K562 (cell line): ENCODE measurements around the gene HS6ST1. TPM values are rescaled to one million over a fixed set of nuclear protein-coding genes. Genes with fewer than 3 reads are reported as not detected.

Experiments used
- ATAC-seq: fragments of 200-7000 bp; cut with Tn5 transposase; 3 replicates; pipeline ENCODE4 v1.9.1; 2020; ENCODE audit warnings: moderate library complexity
- BruUV-seq: library from RNA; stranded (reverse); fragments of 400-500 nt; replicated peaks from 2 replicates; lab custom pipeline; 2021; lab: Mats Ljungman, UMichigan
- CTCF ChIA-PET: fragments of 300-600 bp; formaldehyde crosslinking; extraction: SDS; loops from one replicate; lab custom pipeline; 2021; ENCODE audit warnings: low intra/inter-chr PET ratio; lab: Yijun Ruan, JAX
- POLR2A ChIA-PET: fragments of 300-600, 350-650 bp; sonication (Branson Sonifier 250); formaldehyde crosslinking; extraction: SDS; loops from one replicate; lab custom pipeline; 2021; ENCODE audit warnings: antibody characterized with exemption, inconsistent platforms; lab: Yijun Ruan, JAX
- DNase-seq, 4 experiments: peaks; one replicate each; pipeline versions ENCODE4 v3.0.0 to v3.0.0-alpha.2; 2011 to 2018; ENCODE audit warnings: low spot score in 3 of 4, mixed read lengths in 3 of 4; ENCODE audit errors: extremely low read depth in 1 of 4
- FAIRE-seq: peaks from 2 replicates; lab custom pipeline; 2011; peaks lifted over from hg19 to GRCh38; lab: Jason Lieb, UNC
- H2AFZ ChIP-seq: 2 replicates; pipeline ENCODE4 v1.6.0; 2011; ENCODE audit warnings: low read depth, low read length, control low read depth, inconsistent platforms
- H3K27ac ChIP-seq: fragments of 200-600 bp; 3 replicates; pipeline ENCODE4 v1.8.0; 2011; ENCODE audit warnings: low read depth, mild to moderate bottlenecking, control low read depth, inconsistent platforms, low read length, moderate library complexity, mixed read lengths; ENCODE audit errors: extremely low read depth
- H3K27me3 ChIP-seq, 2 experiments: fragments of 300-600 bp in 1 of 2; 2 replicates in 1 of 2; 3 replicates in 1 of 2; pipeline versions ENCODE4 v1.6.0 to v1.8.0; 2011; ENCODE audit warnings: inconsistent platforms in 2 of 2, low read length in 2 of 2, mild to moderate bottlenecking in 1 of 2, mixed read lengths in 1 of 2, moderate library complexity in 1 of 2; ENCODE audit not compliant: control insufficient read depth in 2 of 2, insufficient read depth in 2 of 2
- H3K36me3 ChIP-seq: fragments of 300-600 bp; 3 replicates; pipeline ENCODE4 v1.8.0; 2011; ENCODE audit warnings: mild to moderate bottlenecking, low read length, inconsistent platforms; ENCODE audit not compliant: control insufficient read depth, insufficient read depth
- H3K4me1 ChIP-seq, 2 experiments: fragments of 200-600 bp in 1 of 2; replicated peaks in 1 of 2; 2 replicates in 1 of 2; 3 replicates in 1 of 2; pipeline versions ENCODE4 v1.5.1 to v1.8.0; 2011; ENCODE audit warnings: inconsistent platforms in 2 of 2, low read length in 2 of 2, mild to moderate bottlenecking in 1 of 2, mixed read lengths in 1 of 2, moderate library complexity in 1 of 2; ENCODE audit not compliant: control insufficient read depth in 2 of 2, insufficient read depth in 2 of 2
- H3K4me2 ChIP-seq: 2 replicates; pipeline ENCODE4 v1.6.1; 2011; ENCODE audit warnings: low read length, control low read depth, inconsistent platforms, mixed read lengths; ENCODE audit not compliant: insufficient read depth
- H3K4me3 ChIP-seq: fragments of 200-600 bp; sonication (generic), shearing (Covaris generic); 2 replicates; pipeline ENCODE4 v1.5.1; 2016; ENCODE audit warnings: control low read depth, inconsistent platforms
- H3K79me2 ChIP-seq: fragments of 200-600 bp; 3 replicates; pipeline ENCODE4 v1.8.0; 2011; ENCODE audit warnings: low read length, inconsistent platforms; ENCODE audit not compliant: control insufficient read depth, insufficient read depth
- H3K9ac ChIP-seq, 2 experiments: 2 replicates each; pipeline versions ENCODE4 v1.6.0 to v1.6.1; 2011; ENCODE audit warnings: low read depth in 2 of 2, low read length in 2 of 2, control low read depth in 1 of 2, inconsistent platforms in 1 of 2, mild to moderate bottlenecking in 1 of 2, mixed read lengths in 1 of 2; ENCODE audit not compliant: insufficient read depth in 1 of 2
- H3K9me1 ChIP-seq: one replicate; pipeline ENCODE4 v1.6.0; 2011; ENCODE audit warnings: inconsistent platforms, mild to moderate bottlenecking, low read length, moderate library complexity; ENCODE audit not compliant: control insufficient read depth, insufficient read depth
- H3K9me3 ChIP-seq: replicated peaks from 2 replicates; pipeline ENCODE4 v1.5.1; 2011; ENCODE audit warnings: low read depth, low read length, inconsistent platforms; ENCODE audit not compliant: control insufficient read depth, insufficient read depth
- H4K20me1 ChIP-seq: replicated peaks from 2 replicates; pipeline ENCODE4 v1.6.1; 2011; ENCODE audit warnings: low read length, inconsistent platforms, mixed read lengths; ENCODE audit not compliant: control insufficient read depth, insufficient read depth
- CBFB ChIP-seq: sonication (generic); formaldehyde crosslinking; IDR thresholded peaks from 2 replicates; pipeline ENCODE4 v1.4.0; 2020; ENCODE audit warnings: mild to moderate bottlenecking, missing genetic modification reagents
- FUS ChIP-seq: fragments of 200-400 bp; formaldehyde crosslinking; optimal IDR thresholded peaks from 2 replicates; pipeline ENCODE3; 2017; ENCODE audit warnings: low read depth, low read length
- JUN ChIP-seq, 2 experiments: sonication (generic) in 1 of 2; formaldehyde crosslinking in 1 of 2; IDR thresholded peaks; 2 replicates each; pipeline versions ENCODE4 v1.6.1 to v1.8.0; 2012 to 2022; ENCODE audit warnings: borderline replicate concordance in 2 of 2, mild to moderate bottlenecking in 2 of 2, improper control_type of control experiment in 1 of 2, low read depth in 1 of 2, low read length in 1 of 2, missing genetic modification reagents in 1 of 2
- MEF2A ChIP-seq: IDR thresholded peaks from 2 replicates; pipeline ENCODE4 v1.6.1; 2011; ENCODE audit warnings: low read depth, mild to moderate bottlenecking, low read length, moderate library complexity; ENCODE audit not compliant: control insufficient read depth
- PHF21A ChIP-seq: fragments of 450-650 bp; IDR thresholded peaks from 2 replicates; pipeline ENCODE4 v1.6.1; 2017; ENCODE audit warnings: low read depth, borderline replicate concordance
- PHTF2 ChIP-seq: fragments of 250-450 bp; sonication (Bioruptor Pico); IDR thresholded peaks from 2 replicates; pipeline ENCODE4 v1.5.0; 2021; ENCODE audit warnings: mild to moderate bottlenecking
- TEAD1 ChIP-seq, 2 experiments: fragments of 450-650 bp in 1 of 2; sonication (generic) in 1 of 2; formaldehyde crosslinking; IDR thresholded peaks; 2 replicates each; pipeline versions ENCODE4 v1.4.0 to v1.8.0; 2020 to 2022; ENCODE audit warnings: mild to moderate bottlenecking in 2 of 2, missing genetic modification reagents in 1 of 2
- ZKSCAN1 ChIP-seq: fragments of 150-350 bp; IDR thresholded peaks from 2 replicates; pipeline ENCODE4 v1.6.1; 2016; ENCODE audit warnings: low read depth, low read length
- ZNF444 ChIP-seq: fragments of 250-450 bp; sonication (Bioruptor Pico); IDR thresholded peaks from 2 replicates; pipeline ENCODE4 v1.4.0; 2020; ENCODE audit warnings: mild to moderate bottlenecking, moderate library complexity
- ZNF561 ChIP-seq: fragments of 450-650 bp; formaldehyde crosslinking; conservative IDR thresholded peaks from 2 replicates; pipeline ENCODE4 v1.4.0; 2020; ENCODE audit warnings: mild to moderate bottlenecking, moderate library complexity
- WGBS: fragments of 100-300 bp; shearing (Covaris generic); methylation state at CpG from one replicate; pipeline ENCODE4 v1.1.6; 2016; ENCODE audit warnings: low coverage, mixed read lengths; ENCODE audit not compliant: insufficient coverage; ENCODE audit errors: missing lambda C conversion rate; 5-methylcytosine and 5-hydroxymethylcytosine counted together
- in situ Hi-C: fragments of 300-500 bp; cut with MboI; formaldehyde crosslinking; loops from 4 replicates; pipeline ENCODE4 v1.15.0; 2018; ENCODE audit warnings: inconsistent platforms, mixed read lengths
- intact Hi-C: fragments of 100-400 bp; cut with micrococcal nuclease; formaldehyde crosslinking; loops from 2 replicates; pipeline ENCODE4 v1.14.2; 2022
- polyA plus RNA-seq, 8 experiments: library from polyadenylated mRNA; depleted of rRNA in 4 of 8; stranded (reverse) in 5 of 8; unstranded in 3 of 8; fragments of >200 nt; fragmentation: Nextera tagmentation in 2 of 8; fragmentation: Illumina TruSeq in 1 of 8; extraction: Ambion mirVana in 2 of 8; extraction: Trizol in 1 of 8; gene quantifications; 2 replicates each; pipeline versions ENCODE4 v1.2.1 to v1.2.3, GENCODE V29; 2011 to 2014; ENCODE audit warnings: inconsistent platforms in 1 of 8, missing spikeins in 1 of 8
- total RNA-seq, 7 experiments: library from RNA; depleted of rRNA in 6 of 7; stranded (reverse); fragments of >200 nt in 6 of 7; fragmentation: Illumina TruSeq in 2 of 7; extraction: Trizol in 2 of 7; gene quantifications; 2 replicates each; pipeline versions ENCODE4 v1.2.1 to v1.2.3, GENCODE V29; 2011 to 2021; ENCODE audit warnings: low replicate concordance in 1 of 7
- TF ChIP-seq, protein P1 (sequence below): fragments of 250-450 bp; sonication (Bioruptor Pico); IDR thresholded peaks from 2 replicates; pipeline ENCODE4 v1.5.0; 2021
- TF ChIP-seq, protein P2 (sequence below): fragments of 200-800 bp; sonication (Bioruptor generic); IDR thresholded peaks from 2 replicates; pipeline ENCODE4 v1.6.1; 2017; ENCODE audit warnings: missing genetic modification characterization, missing compliant biosample characterization

HS6ST1 gene
- total and polyA plus RNA-seq, 9 of the 15 experiments (the other 6 are each of a cell fraction or from before 2014, with no cell fraction given) = 0.06 to 7.4 (median 3.8) TPM

DNA sequence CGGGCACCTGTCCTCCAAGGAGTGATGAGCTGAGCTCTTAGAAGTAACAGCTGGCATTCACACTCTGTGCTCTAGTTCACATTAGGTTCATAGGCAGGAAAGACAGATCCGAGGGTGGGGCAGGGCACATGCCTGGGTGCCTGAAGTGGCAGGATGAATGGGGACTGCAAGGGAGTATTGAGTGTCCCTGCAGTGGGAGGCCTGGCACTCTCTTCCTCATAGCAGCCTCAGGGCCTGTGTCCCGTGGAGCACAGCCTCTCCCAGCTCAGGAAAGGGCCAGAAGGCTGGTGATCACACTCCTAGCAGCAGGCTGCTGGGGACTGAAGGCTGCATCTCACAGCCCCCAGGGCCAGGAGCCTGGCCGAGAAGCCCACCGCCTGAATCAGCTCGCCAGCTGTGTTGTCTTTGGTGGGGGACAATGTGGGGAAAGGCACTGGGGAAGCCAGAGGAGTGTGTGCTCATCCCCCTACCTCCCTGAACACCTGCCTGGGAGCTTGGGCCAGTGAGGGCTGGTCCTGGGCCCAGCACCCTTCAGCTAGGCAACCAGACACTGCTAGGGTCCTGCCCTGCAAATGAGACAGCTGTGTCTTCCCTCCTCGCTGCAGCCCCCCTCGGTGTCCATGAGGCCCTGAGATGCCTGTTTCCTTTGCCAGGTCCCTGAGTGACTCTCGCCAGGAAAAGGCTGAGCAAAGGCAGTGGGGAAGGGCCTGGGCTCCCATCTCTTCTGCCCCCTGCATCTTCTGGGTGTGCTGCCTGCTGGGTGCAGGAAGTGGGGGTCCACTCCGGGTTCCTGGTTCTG, 48.2 kb upstream of the HS6ST1 start:
- peaks cover 8 to 81% of the 10 kb centered on the region in 2 experiments for H3K27me3 ChIP-seq
- no peak overlapping the region for H3K9ac ChIP-seq
- no peak; the same call in 2 of the 3 replicates for ATAC-seq
- H3K4me1 ChIP-seq = peaks cover 0 to 3% of the 10 kb centered on the region in 2 experiments; a peak in 2 of 5 replicates
- no peak overlapping the region for H2AFZ ChIP-seq
- no peak overlapping the region for H3K27ac ChIP-seq
- DNase-seq = no peak
- H3K4me3 ChIP-seq = no peak overlapping the region
- CTCF ChIA-PET = no interaction called here
- H3K79me2 ChIP-seq = no peaks in the 10 kb centered on the region
- WGBS = under 1% methylated on average over 10 of the region's 10 CpGs
- H3K4me2 ChIP-seq = no peak overlapping the region
- POLR2A ChIA-PET = interaction anchor here (0.5 kb wide), 1 partner anchor 314 kb away, joined by 4 read pairs; no protein-coding TSS in a partner anchor
- in situ Hi-C loops = no loop called here
- TF ChIP-seq ZNF444 (CRISPR knock-in tag) = no peak
- TF ChIP-seq, protein P1, sequence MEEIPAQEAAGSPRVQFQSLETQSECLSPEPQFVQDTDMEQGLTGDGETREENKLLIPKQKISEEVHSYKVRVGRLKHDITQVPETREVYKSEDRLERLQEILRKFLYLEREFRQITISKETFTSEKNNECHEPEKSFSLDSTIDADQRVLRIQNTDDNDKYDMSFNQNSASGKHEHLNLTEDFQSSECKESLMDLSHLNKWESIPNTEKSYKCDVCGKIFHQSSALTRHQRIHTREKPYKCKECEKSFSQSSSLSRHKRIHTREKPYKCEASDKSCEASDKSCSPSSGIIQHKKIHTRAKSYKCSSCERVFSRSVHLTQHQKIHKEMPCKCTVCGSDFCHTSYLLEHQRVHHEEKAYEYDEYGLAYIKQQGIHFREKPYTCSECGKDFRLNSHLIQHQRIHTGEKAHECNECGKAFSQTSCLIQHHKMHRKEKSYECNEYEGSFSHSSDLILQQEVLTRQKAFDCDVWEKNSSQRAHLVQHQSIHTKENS (CRISPR knock-in tag) = no peak
- TF ChIP-seq, protein P2, sequence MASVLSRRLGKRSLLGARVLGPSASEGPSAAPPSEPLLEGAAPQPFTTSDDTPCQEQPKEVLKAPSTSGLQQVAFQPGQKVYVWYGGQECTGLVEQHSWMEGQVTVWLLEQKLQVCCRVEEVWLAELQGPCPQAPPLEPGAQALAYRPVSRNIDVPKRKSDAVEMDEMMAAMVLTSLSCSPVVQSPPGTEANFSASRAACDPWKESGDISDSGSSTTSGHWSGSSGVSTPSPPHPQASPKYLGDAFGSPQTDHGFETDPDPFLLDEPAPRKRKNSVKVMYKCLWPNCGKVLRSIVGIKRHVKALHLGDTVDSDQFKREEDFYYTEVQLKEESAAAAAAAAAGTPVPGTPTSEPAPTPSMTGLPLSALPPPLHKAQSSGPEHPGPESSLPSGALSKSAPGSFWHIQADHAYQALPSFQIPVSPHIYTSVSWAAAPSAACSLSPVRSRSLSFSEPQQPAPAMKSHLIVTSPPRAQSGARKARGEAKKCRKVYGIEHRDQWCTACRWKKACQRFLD = no peak
- TF ChIP-seq FUS = no peak
- TF ChIP-seq ZKSCAN1 = no peak
- no peak for TF ChIP-seq JUN (IDR thresholded peaks at IDR 0.05; ENCODE audit: borderline replicate concordance, low read depth, low read length)
- no peak for TF ChIP-seq JUN (CRISPR knock-in tag; IDR thresholded peaks at IDR 0.05; ENCODE audit: borderline replicate concordance)
- TF ChIP-seq ZNF561 (CRISPR knock-in tag) = no peak
- TF ChIP-seq PHTF2 (CRISPR knock-in tag) = no peak
- TF ChIP-seq MEF2A = no peak
- TF ChIP-seq CBFB (CRISPR knock-in tag) = no peak
- TF ChIP-seq TEAD1 (CRISPR knock-in tag; IDR thresholded peaks at IDR 0.05) = no peak
- no peak for TF ChIP-seq PHF21A
- H4K20me1 ChIP-seq = 0 out of 2 replicates have a peak, but pooled peaks cover 3% of the 10 kb centered on the region
- FAIRE-seq = no peak
- no peaks in the 10 kb centered on the region for H3K36me3 ChIP-seq
- no peaks in the 10 kb centered on the region for H3K9me1 ChIP-seq
- intact Hi-C loops = no loop called here
- no TSS peak for BruUV-seq
- no peaks in the 10 kb centered on the region for H3K9me3 ChIP-seq
